ACC112 (cell line): ENCODE measurements around the gene RBM42.
"Not testable (repeated sequence)": the region's sequence is repeated elsewhere in the genome, so short reads cannot be mapped to it uniquely, and the experiment has no call there.

Source experiments
- H2AFZ ChIP-seq: fragments of 200-600 bp; sonication (generic); one replicate; pipeline ENCODE4 v1.6.0; 2017; ENCODE audit warnings: antibody characterized with exemption, low read length; ENCODE audit not compliant: unreplicated experiment
- H3K27ac ChIP-seq: fragments of 200-600 bp; sonication (generic); 2 replicates; pipeline ENCODE4 v1.5.1; 2014; ENCODE audit warnings: low read depth, mild to moderate bottlenecking, antibody characterized with exemption, low read length, moderate library complexity
- H3K27me3 ChIP-seq: fragments of 200-600 bp; sonication (generic); 2 replicates; pipeline ENCODE4 v1.6.1; 2014; ENCODE audit warnings: mild to moderate bottlenecking, antibody characterized with exemption, low read length, moderate library complexity, mixed read lengths; ENCODE audit not compliant: insufficient read depth
- H3K36me3 ChIP-seq: fragments of 200-600 bp; sonication (generic); 2 replicates; pipeline ENCODE4 v1.6.1; 2016; ENCODE audit warnings: mild to moderate bottlenecking, antibody characterized with exemption, low read length, moderate library complexity, mixed read lengths; ENCODE audit not compliant: insufficient read depth
- H3K4me1 ChIP-seq: fragments of 200-600 bp; sonication (generic); one replicate; pipeline ENCODE4 v1.6.1; 2016; ENCODE audit warnings: low read length, mixed read lengths; ENCODE audit not compliant: insufficient read depth, unreplicated experiment, control insufficient read depth
- H3K4me3 ChIP-seq: fragments of 200-600 bp; sonication (generic); 2 replicates; pipeline ENCODE4 v1.5.1; 2014; ENCODE audit warnings: mild to moderate bottlenecking, low read depth, low read length
- H3K79me2 ChIP-seq: fragments of 200-600 bp; sonication (generic); one replicate; pipeline ENCODE4 v1.6.0; 2016; ENCODE audit warnings: low read length; ENCODE audit not compliant: control insufficient read depth, unreplicated experiment, insufficient read depth

The RBM42 gene

GRCh38 chr19:35628565-35629331 lies at the start of gene RBM42:
Gene RBM42 (plus strand): TSS chr19:35629036. CDS start chr19:35629154, 118 bp downstream.
- Histone ChIP-seq H3K36me3 (no peaks in the 10 kb centered on the region), H3K79me2 (peaks cover 8% of the 10 kb centered on the region), H3K27me3 (no peaks in the 10 kb centered on the region), H3K4me1 (no peaks in the 10 kb centered on the region), H3K4me3 (peak within 1 kb of the TSS; percentile 95), H2AFZ (peak within 1 kb of the TSS; percentile 71), H3K27ac (peak within 1 kb of the TSS; percentile 67)

- H3K4me3 ChIP-seq = no peak overlapping the region
- peaks cover 9% of the 10 kb centered on the region; the same call in 1 of the 2 replicates for H3K27me3 ChIP-seq
- H3K79me2 ChIP-seq = no peaks in the 10 kb centered on the region
- no peak overlapping the region for H3K27ac ChIP-seq
- no peaks in the 10 kb centered on the region for H3K4me1 ChIP-seq
- no peaks in the 10 kb centered on the region for H3K36me3 ChIP-seq
- no peak overlapping the region for H2AFZ ChIP-seq
Observed at GRCh38 chr19:35582760-35583159, 46.1 kb upstream of the RBM42 start.

- H3K27ac ChIP-seq = no peak within 1 kb of the TSS
Observed at GRCh38 chr19:35585848-35586247, 43.0 kb upstream of the RBM42 start, which contains the start of gene PMIS2. Gene PMIS2 (plus strand): TSS chr19:35586173. CDS start chr19:35586260, 87 bp downstream.

GRCh38 chr19:35587321-35587720 lies 41.5 kb upstream of the RBM42 start:
- no peaks in the 10 kb centered on the region for H3K36me3 ChIP-seq
- H3K79me2 ChIP-seq = no peaks in the 10 kb centered on the region
- H3K27me3 ChIP-seq = peaks cover 9% of the 10 kb centered on the region; the same call in 1 of the 2 replicates
- H3K4me3 ChIP-seq = no peak overlapping the region
- H3K4me1 ChIP-seq = no peaks in the 10 kb centered on the region
- H2AFZ ChIP-seq = no peak overlapping the region
- no peak overlapping the region for H3K27ac ChIP-seq

More at GRCh38 chr19:35585848-35586247, 43.0 kb upstream of the RBM42 start, which contains the start of gene PMIS2:
- Histone ChIP-seq H3K4me3 (no peak within 1 kb of the TSS), H3K79me2 (no peaks in the 10 kb centered on the region), H2AFZ (no peak within 1 kb of the TSS), H3K27me3 (peaks cover 9% of the 10 kb centered on the region; the same call in 1 of the 2 replicates), H3K4me1 (no peaks in the 10 kb centered on the region), H3K36me3 (no peaks in the 10 kb centered on the region)

GRCh38 chr19:35590875-35591274 lies 38.0 kb upstream of the RBM42 start:
- Histone ChIP-seq H3K4me1 (no peaks in the 10 kb centered on the region), H3K79me2 (no peaks in the 10 kb centered on the region), H2AFZ (no peak overlapping the region), H3K27me3 (no peaks in the 10 kb centered on the region), H3K4me3 (no peak overlapping the region), H3K36me3 (no peaks in the 10 kb centered on the region), H3K27ac (no peak overlapping the region)

- Histone ChIP-seq H3K4me1 (no peaks in the 10 kb centered on the region), H3K27me3 (no peaks in the 10 kb centered on the region), H3K4me3 (no peak overlapping the region), H3K27ac (no peak overlapping the region), H3K79me2 (no peaks in the 10 kb centered on the region), H2AFZ (no peak overlapping the region), H3K36me3 (no peaks in the 10 kb centered on the region)
Observed at GRCh38 chr19:35592226-35592625, 36.6 kb upstream of the RBM42 start.

GRCh38 chr19:35595026-35595425 lies 33.8 kb upstream of the RBM42 start:
- H3K4me1 ChIP-seq, H2AFZ ChIP-seq, H3K36me3 ChIP-seq, H3K27ac ChIP-seq, H3K79me2 ChIP-seq, H3K27me3 ChIP-seq, H3K4me3 ChIP-seq: not testable (repeated sequence)

GRCh38 chr19:35595928-35596327 lies 32.9 kb upstream of the RBM42 start:
- Histone ChIP-seq H3K4me3 (no peak overlapping the region), H3K4me1 (no peaks in the 10 kb centered on the region), H3K27me3 (no peaks in the 10 kb centered on the region), H3K27ac (no peak overlapping the region), H3K79me2 (no peaks in the 10 kb centered on the region), H3K36me3 (no peaks in the 10 kb centered on the region), H2AFZ (no peak overlapping the region)

- Histone ChIP-seq H3K4me3 (no peak overlapping the region), H3K4me1 (no peaks in the 10 kb centered on the region), H3K27me3 (no peaks in the 10 kb centered on the region), H3K27ac (no peak overlapping the region), H2AFZ (no peak overlapping the region), H3K36me3 (no peaks in the 10 kb centered on the region), H3K79me2 (no peaks in the 10 kb centered on the region)
Observed at GRCh38 chr19:35596366-35596999, 32.4 kb upstream of the RBM42 start.

GRCh38 chr19:35601971-35602370 lies 26.9 kb upstream of the RBM42 start:
- Histone ChIP-seq H3K4me1 (no peaks in the 10 kb centered on the region), H3K27me3 (no peaks in the 10 kb centered on the region), H2AFZ (no peak overlapping the region), H3K27ac (no peak overlapping the region), H3K4me3 (no peak overlapping the region), H3K36me3 (no peaks in the 10 kb centered on the region), H3K79me2 (no peaks in the 10 kb centered on the region)

- not testable (repeated sequence) for H3K36me3 ChIP-seq, H2AFZ ChIP-seq, H3K4me3 ChIP-seq, H3K27ac ChIP-seq, H3K4me1 ChIP-seq, H3K79me2 ChIP-seq, H3K27me3 ChIP-seq
Observed at GRCh38 chr19:35604436-35604835, 24.4 kb upstream of the RBM42 start.
